ENCODE data around the gene TTLL5.

DNA sequence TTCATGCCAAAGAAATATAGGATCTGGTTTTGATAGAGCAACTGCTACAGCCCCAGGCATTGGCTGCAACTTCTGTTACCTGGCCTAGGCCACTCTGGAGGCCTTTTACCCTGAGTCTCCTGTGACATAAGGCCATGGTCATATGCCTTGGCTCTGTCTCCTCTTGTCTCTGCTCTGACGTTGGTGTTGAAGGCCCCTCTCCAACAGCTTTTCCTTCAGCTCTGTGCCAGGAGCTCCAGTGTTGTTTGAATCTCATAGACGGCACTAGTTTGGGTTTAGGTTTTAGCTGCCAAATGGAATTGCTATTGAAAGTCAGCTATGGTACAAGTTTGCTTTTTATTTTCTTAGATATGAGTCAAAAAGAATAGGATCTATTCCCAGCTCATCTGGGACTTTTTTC, 41.1 kb downstream of the TTLL5 start:
- TF ChIP-seq, protein P1, sequence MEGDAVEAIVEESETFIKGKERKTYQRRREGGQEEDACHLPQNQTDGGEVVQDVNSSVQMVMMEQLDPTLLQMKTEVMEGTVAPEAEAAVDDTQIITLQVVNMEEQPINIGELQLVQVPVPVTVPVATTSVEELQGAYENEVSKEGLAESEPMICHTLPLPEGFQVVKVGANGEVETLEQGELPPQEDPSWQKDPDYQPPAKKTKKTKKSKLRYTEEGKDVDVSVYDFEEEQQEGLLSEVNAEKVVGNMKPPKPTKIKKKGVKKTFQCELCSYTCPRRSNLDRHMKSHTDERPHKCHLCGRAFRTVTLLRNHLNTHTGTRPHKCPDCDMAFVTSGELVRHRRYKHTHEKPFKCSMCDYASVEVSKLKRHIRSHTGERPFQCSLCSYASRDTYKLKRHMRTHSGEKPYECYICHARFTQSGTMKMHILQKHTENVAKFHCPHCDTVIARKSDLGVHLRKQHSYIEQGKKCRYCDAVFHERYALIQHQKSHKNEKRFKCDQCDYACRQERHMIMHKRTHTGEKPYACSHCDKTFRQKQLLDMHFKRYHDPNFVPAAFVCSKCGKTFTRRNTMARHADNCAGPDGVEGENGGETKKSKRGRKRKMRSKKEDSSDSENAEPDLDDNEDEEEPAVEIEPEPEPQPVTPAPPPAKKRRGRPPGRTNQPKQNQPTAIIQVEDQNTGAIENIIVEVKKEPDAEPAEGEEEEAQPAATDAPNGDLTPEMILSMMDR (IDR thresholded peaks at IDR 0.05) = no peak
- TF ChIP-seq, protein P2, sequence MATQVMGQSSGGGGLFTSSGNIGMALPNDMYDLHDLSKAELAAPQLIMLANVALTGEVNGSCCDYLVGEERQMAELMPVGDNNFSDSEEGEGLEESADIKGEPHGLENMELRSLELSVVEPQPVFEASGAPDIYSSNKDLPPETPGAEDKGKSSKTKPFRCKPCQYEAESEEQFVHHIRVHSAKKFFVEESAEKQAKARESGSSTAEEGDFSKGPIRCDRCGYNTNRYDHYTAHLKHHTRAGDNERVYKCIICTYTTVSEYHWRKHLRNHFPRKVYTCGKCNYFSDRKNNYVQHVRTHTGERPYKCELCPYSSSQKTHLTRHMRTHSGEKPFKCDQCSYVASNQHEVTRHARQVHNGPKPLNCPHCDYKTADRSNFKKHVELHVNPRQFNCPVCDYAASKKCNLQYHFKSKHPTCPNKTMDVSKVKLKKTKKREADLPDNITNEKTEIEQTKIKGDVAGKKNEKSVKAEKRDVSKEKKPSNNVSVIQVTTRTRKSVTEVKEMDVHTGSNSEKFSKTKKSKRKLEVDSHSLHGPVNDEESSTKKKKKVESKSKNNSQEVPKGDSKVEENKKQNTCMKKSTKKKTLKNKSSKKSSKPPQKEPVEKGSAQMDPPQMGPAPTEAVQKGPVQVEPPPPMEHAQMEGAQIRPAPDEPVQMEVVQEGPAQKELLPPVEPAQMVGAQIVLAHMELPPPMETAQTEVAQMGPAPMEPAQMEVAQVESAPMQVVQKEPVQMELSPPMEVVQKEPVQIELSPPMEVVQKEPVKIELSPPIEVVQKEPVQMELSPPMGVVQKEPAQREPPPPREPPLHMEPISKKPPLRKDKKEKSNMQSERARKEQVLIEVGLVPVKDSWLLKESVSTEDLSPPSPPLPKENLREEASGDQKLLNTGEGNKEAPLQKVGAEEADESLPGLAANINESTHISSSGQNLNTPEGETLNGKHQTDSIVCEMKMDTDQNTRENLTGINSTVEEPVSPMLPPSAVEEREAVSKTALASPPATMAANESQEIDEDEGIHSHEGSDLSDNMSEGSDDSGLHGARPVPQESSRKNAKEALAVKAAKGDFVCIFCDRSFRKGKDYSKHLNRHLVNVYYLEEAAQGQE (IDR thresholded peaks at IDR 0.05) = no peak
- TF ChIP-seq EP300 (IDR thresholded peaks at IDR 0.05) = no peak

Data from A549 (cell line).